Body of pancreas (tissue), 4 donors: ENCODE measurements around the gene TET3. TPM values are rescaled to one million over a fixed set of nuclear protein-coding genes. Genes with fewer than 3 reads are reported as not detected.

Source experiments
- ATAC-seq: fragments of 150-250 bp; one replicate; pipeline ENCODE4 v1.9.1; 2016
- DNase-seq, 4 donors: peaks; one replicate each; pipeline ENCODE4 v3.0.0-alpha.2; 2019
- H3K27ac ChIP-seq, 4 donors: fragments of 200-600 bp; sonication (generic); 1 replicate in 3 of 4; 2 replicates in 1 of 4; pipeline versions ENCODE4 v1.5.1 to v1.6.1; 2016 to 2019; ENCODE audit warnings: mild to moderate bottlenecking in 1 of 4, mixed read lengths in 1 of 4, moderate library complexity in 1 of 4
- H3K27me3 ChIP-seq, 2 donors: fragments of 200-600 bp; sonication (generic); one replicate each; pipeline ENCODE4 v1.6.0; 2016; ENCODE audit warnings: mild to moderate bottlenecking in 1 of 2
- H3K36me3 ChIP-seq, 2 donors: fragments of 200-600 bp; sonication (generic); replicated peaks in 1 of 2; 2 replicates each; pipeline ENCODE4 v1.5.1; 2016; ENCODE audit warnings: low read depth in 2 of 2; ENCODE audit not compliant: insufficient read depth in 1 of 2
- H3K4me1 ChIP-seq: fragments of 200-600 bp; sonication (generic); one replicate; pipeline ENCODE4 v1.6.0; 2016
- H3K4me3 ChIP-seq, 2 donors: fragments of 200-600 bp; sonication (generic); 1 replicate in 1 of 2; 2 replicates in 1 of 2; pipeline ENCODE4 v1.5.1; 2016 to 2019
- H3K9me3 ChIP-seq, 3 donors: fragments of 200-600 bp; sonication (generic); 1 replicate in 2 of 3; 2 replicates in 1 of 3; pipeline ENCODE4 v1.5.1; 2016
- POLR2A ChIP-seq, 3 donors: fragments of 450-650 bp; IDR thresholded peaks; one replicate each; pipeline ENCODE4 v1.6.1; 2016; ENCODE audit warnings: antibody characterized with exemption in 3 of 3, mild to moderate bottlenecking in 2 of 3
- WGBS, 2 donors: methylation state at CpG; one replicate each; pipeline ENCODE4 v1.1.5; 2017; 5-methylcytosine and 5-hydroxymethylcytosine counted together
- intact Hi-C: fragments of 100-400 bp; cut with DNase I; formaldehyde crosslinking; loops from one replicate; pipeline ENCODE4 v1.15.1; 2023
- total RNA-seq, 2 donors: library from RNA; depleted of rRNA; stranded (reverse); fragments of >200 nt; gene quantifications; one replicate each; pipeline ENCODE4 v1.1.0, GENCODE V29; 2016
- TF ChIP-seq, protein P1 (sequence below), 7 experiments: fragments of 450-650 bp in 4 of 7; fragments of 200-600 bp in 3 of 7; sonication (generic) in 3 of 7; IDR thresholded peaks; one replicate each; pipeline ENCODE4 v1.5.1; 2016 to 2019; ENCODE audit warnings: antibody characterized with exemption in 7 of 7

Gene TET3
- total RNA-seq, 2 donors from 2014 or later, result 6.7 to 7.3 TPM

DNA sequence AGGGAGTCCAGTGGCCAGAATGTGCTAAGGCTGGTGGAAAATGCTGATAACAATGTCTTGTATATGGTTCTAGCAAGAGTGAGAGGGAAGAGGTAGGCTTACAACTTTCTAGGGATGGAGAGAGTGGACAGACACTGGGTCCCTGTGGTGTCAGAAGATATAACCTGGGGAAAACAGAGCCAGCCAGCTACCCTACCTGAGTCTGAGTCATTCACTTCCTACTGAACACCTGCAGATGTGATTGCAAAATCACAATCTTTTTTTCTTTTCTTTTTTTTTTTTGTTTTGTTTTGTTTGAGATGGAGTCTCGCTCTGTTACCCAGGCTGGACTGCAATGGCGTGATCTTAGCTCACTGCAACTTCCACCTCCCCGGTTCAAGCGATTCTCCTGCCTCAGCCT lies 7.3 kb downstream of the TET3 start:
- Histone ChIP-seq H3K4me3 (no peak overlapping the region), H3K36me3 (no peaks in the 10 kb centered on the region), H3K27me3 (no peaks in the 10 kb centered on the region), H3K27ac (no peak overlapping the region), H3K4me1 (peaks cover 16% of the 10 kb centered on the region), H3K9me3 (no peaks in the 10 kb centered on the region)
- no peak for ATAC-seq
- DNase-seq, result no peak
- intact Hi-C loops, result no loop called here
- TF ChIP-seq, protein P1, sequence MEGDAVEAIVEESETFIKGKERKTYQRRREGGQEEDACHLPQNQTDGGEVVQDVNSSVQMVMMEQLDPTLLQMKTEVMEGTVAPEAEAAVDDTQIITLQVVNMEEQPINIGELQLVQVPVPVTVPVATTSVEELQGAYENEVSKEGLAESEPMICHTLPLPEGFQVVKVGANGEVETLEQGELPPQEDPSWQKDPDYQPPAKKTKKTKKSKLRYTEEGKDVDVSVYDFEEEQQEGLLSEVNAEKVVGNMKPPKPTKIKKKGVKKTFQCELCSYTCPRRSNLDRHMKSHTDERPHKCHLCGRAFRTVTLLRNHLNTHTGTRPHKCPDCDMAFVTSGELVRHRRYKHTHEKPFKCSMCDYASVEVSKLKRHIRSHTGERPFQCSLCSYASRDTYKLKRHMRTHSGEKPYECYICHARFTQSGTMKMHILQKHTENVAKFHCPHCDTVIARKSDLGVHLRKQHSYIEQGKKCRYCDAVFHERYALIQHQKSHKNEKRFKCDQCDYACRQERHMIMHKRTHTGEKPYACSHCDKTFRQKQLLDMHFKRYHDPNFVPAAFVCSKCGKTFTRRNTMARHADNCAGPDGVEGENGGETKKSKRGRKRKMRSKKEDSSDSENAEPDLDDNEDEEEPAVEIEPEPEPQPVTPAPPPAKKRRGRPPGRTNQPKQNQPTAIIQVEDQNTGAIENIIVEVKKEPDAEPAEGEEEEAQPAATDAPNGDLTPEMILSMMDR (IDR thresholded peaks at IDR 0.05), result no peak
- TF ChIP-seq POLR2A (IDR thresholded peaks at IDR 0.05), result no peak
- 96 to 98% methylated on average over 4 of the region's 4 CpGs for WGBS, 2 donors

DNA sequence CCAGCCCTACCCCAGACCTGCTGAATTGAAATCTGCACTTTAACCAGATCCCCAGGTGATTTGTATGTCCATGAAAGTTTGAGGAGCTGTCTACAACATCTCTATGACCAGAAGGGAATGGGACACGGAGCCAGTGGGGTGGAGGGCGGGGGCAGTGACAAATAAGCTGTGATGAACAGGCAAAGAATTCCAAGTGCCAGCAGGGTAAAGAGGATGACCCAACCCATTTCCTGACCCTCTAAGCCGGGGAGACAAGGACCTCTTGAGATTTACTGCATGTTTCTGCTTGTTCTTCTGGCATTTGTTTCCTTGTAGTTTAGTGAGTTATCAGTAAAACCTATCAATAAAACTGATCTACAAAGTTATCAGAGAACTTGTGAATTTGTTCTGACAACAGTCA lies 8.7 kb downstream of the TET3 start:
- intact Hi-C loops, result no loop called here
- Histone ChIP-seq H3K27me3 (no peaks in the 10 kb centered on the region), H3K36me3 (no peaks in the 10 kb centered on the region), H3K27ac (no peak overlapping the region), H3K4me1 (peaks cover 3% of the 10 kb centered on the region), H3K4me3 (no peak overlapping the region), H3K9me3 (no peaks in the 10 kb centered on the region)
- TF ChIP-seq, protein P1 (IDR thresholded peaks at IDR 0.05), result no peak
- no peak for TF ChIP-seq POLR2A (IDR thresholded peaks at IDR 0.05)
- WGBS, 2 donors, result 82 to 97% methylated on average over 3 of the region's 3 CpGs
- ATAC-seq, result no peak
- no peak for DNase-seq

DNA sequence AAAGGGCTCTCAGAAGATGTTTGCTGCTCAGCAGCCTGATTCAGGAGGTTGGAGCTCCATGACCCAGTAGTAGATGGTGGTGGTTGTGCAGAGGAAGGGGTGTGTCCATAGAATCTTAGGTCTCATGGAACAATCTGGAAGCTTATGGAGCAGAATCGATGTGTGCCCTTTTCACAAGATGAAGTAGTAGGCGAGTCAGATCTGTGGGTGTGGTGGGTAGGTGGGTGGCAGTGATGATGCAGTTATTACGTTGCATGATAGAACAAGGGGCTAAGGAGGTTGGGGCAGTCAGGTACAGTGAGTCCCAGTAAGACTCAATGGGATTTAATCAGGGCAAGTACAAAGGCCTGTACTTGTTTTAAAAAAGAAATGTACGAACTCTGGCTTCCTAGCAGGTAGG lies 9.1 kb downstream of the TET3 start:
- DNase-seq, result no peak
- 74 to 83% methylated on average over 4 of the region's 4 CpGs for WGBS, 2 donors

DNA sequence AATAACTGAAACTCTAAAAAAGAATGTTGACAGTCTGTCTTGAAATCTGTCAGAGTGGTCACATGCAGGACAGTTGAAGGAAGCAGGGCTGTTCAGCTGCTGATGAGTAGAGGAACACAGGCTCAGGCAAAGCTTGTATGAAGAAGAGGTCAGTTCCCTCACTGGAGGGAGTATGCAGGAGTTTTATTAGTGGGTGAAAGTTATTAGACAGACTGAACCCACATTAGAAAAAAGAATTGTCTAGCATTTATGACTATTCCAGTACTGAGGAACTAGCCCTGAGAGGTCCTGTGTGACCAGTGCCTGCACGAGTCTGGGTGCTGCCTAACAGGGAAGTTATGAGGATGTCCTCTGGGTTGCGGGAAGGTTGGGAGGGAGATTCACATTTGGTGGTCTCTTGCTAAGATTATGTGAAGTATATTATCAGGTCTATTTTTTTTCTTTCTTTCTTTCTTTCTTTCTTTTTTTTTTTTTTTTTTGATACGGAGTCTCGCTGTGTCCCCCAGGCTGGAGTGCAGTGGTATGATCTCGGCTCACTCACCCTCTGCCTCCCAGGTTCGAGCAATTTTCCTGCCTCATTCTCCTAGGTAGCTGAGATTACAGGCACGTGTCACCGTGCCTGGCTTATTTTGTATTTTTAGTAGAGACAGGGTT lies 9.6 kb downstream of the TET3 start:
- DNase-seq (no peak), ATAC-seq (no peak)
- 88 to 89% methylated on average over 8 of the region's 8 CpGs for WGBS, 2 donors
- Histone ChIP-seq H3K27ac (no peak overlapping the region), H3K27me3 (no peaks in the 10 kb centered on the region), H3K9me3 (no peaks in the 10 kb centered on the region), H3K36me3 (no peaks in the 10 kb centered on the region), H3K4me1 (no peaks in the 10 kb centered on the region), H3K4me3 (no peak overlapping the region)
- intact Hi-C loops, result no loop called here
- no peak for TF ChIP-seq POLR2A (IDR thresholded peaks at IDR 0.05)
- TF ChIP-seq, protein P1 (IDR thresholded peaks at IDR 0.05), result no peak

More for the DNA sequence above, 9.1 kb downstream of the TET3 start:
- H3K9me3 ChIP-seq, result no peaks in the 10 kb centered on the region
- H3K4me3 ChIP-seq, result no peak overlapping the region
- ATAC-seq, result no peak
- H3K36me3 ChIP-seq, result no peaks in the 10 kb centered on the region
- no peak overlapping the region for H3K27ac ChIP-seq
- intact Hi-C loops, result no loop called here
- TF ChIP-seq, protein P1 (IDR thresholded peaks at IDR 0.05), result no peak
- no peak for TF ChIP-seq POLR2A (IDR thresholded peaks at IDR 0.05)
- H3K4me1 ChIP-seq, result no peaks in the 10 kb centered on the region
- no peaks in the 10 kb centered on the region for H3K27me3 ChIP-seq

DNA sequence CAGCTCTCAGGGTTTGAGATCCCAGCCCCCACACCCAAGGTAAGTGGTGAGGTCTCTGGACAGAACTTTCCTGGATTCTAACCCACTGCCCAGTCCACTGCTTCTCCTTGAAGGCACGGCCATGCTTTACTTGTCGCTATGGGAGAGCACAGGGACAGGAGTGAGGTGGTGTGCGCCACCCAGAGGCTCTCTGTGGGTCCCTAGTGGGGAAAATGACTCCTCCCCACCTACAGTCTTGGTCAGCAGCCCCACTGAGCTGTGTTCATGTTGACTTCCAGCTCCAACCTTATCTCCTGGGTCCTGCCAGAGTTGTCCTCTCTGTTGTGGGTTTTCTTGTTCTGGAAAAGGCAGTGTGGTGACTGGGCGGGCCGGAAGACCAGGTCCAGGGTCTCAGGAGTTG lies 11.1 kb downstream of the TET3 start:
- Histone ChIP-seq H3K27ac (no peak overlapping the region), H3K4me1 (peaks cover 12% of the 10 kb centered on the region), H3K4me3 (no peak overlapping the region), H3K9me3 (no peaks in the 10 kb centered on the region), H3K36me3 (no peaks in the 10 kb centered on the region), H3K27me3 (no peaks in the 10 kb centered on the region)
- intact Hi-C loops, result no loop called here
- WGBS, 2 donors, result 97 to 100% methylated on average over 3 to 5 of the region's 5 CpGs
- no peak for ATAC-seq
- TF ChIP-seq, protein P1 (IDR thresholded peaks at IDR 0.05), result no peak
- no peak for TF ChIP-seq POLR2A (IDR thresholded peaks at IDR 0.05)
- no peak for DNase-seq
